Endothelial cell of umbilical vein (primary cell): ENCODE results near the gene ATP1B1. TPM values are rescaled to one million over a fixed set of nuclear protein-coding genes. Genes with fewer than 3 reads are reported as not detected.

Experiments used
- BruUV-seq: library from RNA; stranded (reverse); fragments of 400-500 nt; replicated peaks from 2 replicates; lab custom pipeline; 2021; lab: Mats Ljungman, UMichigan
- CTCF ChIA-PET: fragments of 300-600, 350-600 bp; sonication (Branson Sonifier 250); formaldehyde crosslinking; loops from one replicate; lab custom pipeline; 2021; ENCODE audit warnings: antibody characterized with exemption, inconsistent platforms; lab: Charles Lee
- POLR2A ChIA-PET: fragments of 300-600, 350-600 bp; sonication (Branson Sonifier 250); formaldehyde crosslinking; loops from one replicate; lab custom pipeline; 2021; ENCODE audit warnings: antibody characterized with exemption, inconsistent platforms; lab: Charles Lee
- DNase-seq: peaks from one replicate; pipeline ENCODE4 v3.0.0-alpha.2; 2011; ENCODE audit warnings: low read depth, low spot score
- FAIRE-seq: peaks from 2 replicates; lab custom pipeline; 2011; peaks lifted over from hg19 to GRCh38; lab: Jason Lieb, UNC
- H2AFZ ChIP-seq: 2 replicates; pipeline ENCODE4 v1.6.0; 2012; ENCODE audit warnings: low read depth, low read length, control low read depth, inconsistent platforms
- H3K27ac ChIP-seq: 2 replicates; pipeline ENCODE4 v1.5.1; 2011; ENCODE audit warnings: low read depth, mild to moderate bottlenecking, control low read depth, low read length, moderate library complexity; ENCODE audit not compliant: insufficient read depth
- H3K27me3 ChIP-seq, 2 experiments: 2 replicates each; pipeline versions ENCODE4 v1.6.0 to v1.6.1; 2011; ENCODE audit warnings: low read length in 2 of 2, mixed read lengths in 1 of 2; ENCODE audit not compliant: control insufficient read depth in 2 of 2, insufficient read depth in 2 of 2
- H3K36me3 ChIP-seq, 2 experiments: 2 replicates in 1 of 2; 3 replicates in 1 of 2; pipeline ENCODE4 v1.5.1; 2011; ENCODE audit warnings: low read length in 2 of 2, mild to moderate bottlenecking in 1 of 2, moderate library complexity in 1 of 2; ENCODE audit not compliant: control insufficient read depth in 2 of 2, insufficient read depth in 2 of 2; ENCODE audit errors: extremely low read depth in 1 of 2
- H3K4me1 ChIP-seq: 3 replicates; pipeline ENCODE4 v1.5.1; 2011; ENCODE audit warnings: mild to moderate bottlenecking, low read length; ENCODE audit not compliant: control insufficient read depth, insufficient read depth; ENCODE audit errors: extremely low read depth
- H3K4me2 ChIP-seq: 2 replicates; pipeline ENCODE4 v1.6.1; 2011; ENCODE audit warnings: low read length, control low read depth, mixed read lengths; ENCODE audit not compliant: insufficient read depth
- H3K4me3 ChIP-seq, 3 experiments: fragments of 200-600 bp in 1 of 3; sonication (generic), shearing (Covaris generic) in 1 of 3; replicated peaks in 1 of 3; 2 replicates each; pipeline ENCODE4 v1.5.1; 2011 to 2016; ENCODE audit warnings: control low read depth in 3 of 3, low read length in 3 of 3, mild to moderate bottlenecking in 2 of 3, inconsistent platforms in 1 of 3, low read depth in 1 of 3, moderate library complexity in 1 of 3; ENCODE audit not compliant: insufficient read depth in 1 of 3
- H3K79me2 ChIP-seq: 2 replicates; pipeline ENCODE4 v1.6.0; 2012; ENCODE audit warnings: low read length, inconsistent platforms; ENCODE audit not compliant: control insufficient read depth, insufficient read depth
- H3K9ac ChIP-seq: replicated peaks from 2 replicates; pipeline ENCODE3; 2011; ENCODE audit warnings: low read length, control low read depth; ENCODE audit not compliant: insufficient read depth; ENCODE audit errors: extremely low read depth
- H3K9me1 ChIP-seq: replicated peaks from 3 replicates; pipeline ENCODE4 v1.6.0; 2011; ENCODE audit warnings: mild to moderate bottlenecking, low read length; ENCODE audit not compliant: control insufficient read depth, insufficient read depth; ENCODE audit errors: extremely low read depth
- H3K9me3 ChIP-seq: replicated peaks from 2 replicates; pipeline ENCODE4 v1.5.1; 2012; ENCODE audit warnings: low read length, inconsistent platforms; ENCODE audit not compliant: control insufficient read depth, insufficient read depth
- H4K20me1 ChIP-seq: replicated peaks from 2 replicates; pipeline ENCODE3; 2011; ENCODE audit warnings: mild to moderate bottlenecking, low read length; ENCODE audit not compliant: control insufficient read depth, insufficient read depth; ENCODE audit errors: extremely low read depth
- CTCF ChIP-seq, 2 donors: IDR thresholded peaks; 1 replicate in 1 of 2; 2 replicates in 1 of 2; pipeline ENCODE4 v1.5.1; 2011; ENCODE audit warnings: low read length in 2 of 2, mild to moderate bottlenecking in 2 of 2, moderate library complexity in 2 of 2, control low read depth in 1 of 2, inconsistent platforms in 1 of 2, low read depth in 1 of 2; ENCODE audit not compliant: insufficient read depth in 1 of 2; ENCODE audit errors: extremely low read depth in 1 of 2
- EZH2 ChIP-seq: IDR thresholded peaks from 2 replicates; pipeline ENCODE4 v1.6.1; 2012; ENCODE audit warnings: borderline replicate concordance, low read depth, mild to moderate bottlenecking, moderate library complexity, low read length, inconsistent platforms; ENCODE audit not compliant: severe bottlenecking
- FOS ChIP-seq: IDR thresholded peaks from 2 replicates; pipeline ENCODE4 v1.6.1; 2011; ENCODE audit warnings: mild to moderate bottlenecking, low read length, moderate library complexity, borderline replicate concordance; ENCODE audit not compliant: insufficient read depth
- GATA2 ChIP-seq: IDR thresholded peaks from 2 replicates; pipeline ENCODE4 v1.7.0; 2011; ENCODE audit warnings: low read depth, mild to moderate bottlenecking, moderate library complexity, mixed read lengths, low read length; ENCODE audit not compliant: insufficient read length, insufficient read depth
- JUN ChIP-seq: IDR thresholded peaks from 2 replicates; pipeline ENCODE4 v1.6.1; 2011; ENCODE audit warnings: borderline replicate concordance, low read depth; ENCODE audit not compliant: insufficient read length, insufficient read depth
- MAX ChIP-seq: IDR thresholded peaks from 2 replicates; pipeline ENCODE4 v1.6.1; 2011; ENCODE audit not compliant: insufficient read depth, insufficient read length
- MYC ChIP-seq: IDR thresholded peaks from one replicate; pipeline ENCODE4 v1.6.1; 2011; ENCODE audit warnings: mild to moderate bottlenecking, low read depth, low read length
- POLR2A ChIP-seq: IDR thresholded peaks from 2 replicates; pipeline ENCODE4 v1.6.1; 2012; ENCODE audit warnings: low read depth, mild to moderate bottlenecking, control low read depth, low read length
- POLR2AphosphoS5 ChIP-seq: IDR thresholded peaks from 2 replicates; pipeline ENCODE4 v1.6.1; 2012; ENCODE audit warnings: low read depth, mild to moderate bottlenecking, control low read depth, low read length, moderate library complexity; ENCODE audit not compliant: insufficient read depth
- dilution Hi-C: fragments of 300-500 bp; cut with MboI; formaldehyde crosslinking; loops from one replicate; pipeline ENCODE4 v1.15.0; 2019; ENCODE audit warnings: low sequenced_read_pairs; ENCODE audit not compliant: extremely low pct_ligation_motif_present
- intact Hi-C: fragments of 100-400 bp; cut with micrococcal nuclease; formaldehyde crosslinking; loops from one replicate; pipeline ENCODE4 v1.10.0; 2022
- polyA plus RNA-seq, 4 experiments: library from polyadenylated mRNA; depleted of rRNA in 3 of 4; stranded (reverse) in 3 of 4; unstranded in 1 of 4; fragments of >200 nt; gene quantifications; 2 replicates each; pipeline versions ENCODE4 v1.2.1 to v1.2.3, GENCODE V29; 2011 to 2012; ENCODE audit warnings: missing spikeins in 1 of 4
- total RNA-seq: library from RNA; stranded (reverse); gene quantifications from 2 replicates; pipeline ENCODE4 v1.2.3, GENCODE V29; 2021

Gene ATP1B1
- total and polyA plus RNA-seq, 2 donors (not counting 3 experiments of a cell fraction or from before 2014, with no cell fraction given) = 14.3 to 56.1 TPM

GRCh38 chr1:169099561-169099960, 6.9 kb upstream of the ATP1B1 start:
- DNase-seq (no peak), FAIRE-seq (no peak)
- Histone ChIP-seq H2AFZ (no peak overlapping the region), H3K9me3 (no peaks in the 10 kb centered on the region), H3K4me1 (no peaks in the 10 kb centered on the region), H3K27ac (no peak overlapping the region), H3K4me2 (no peak overlapping the region), H3K9me1 (no peaks in the 10 kb centered on the region), H3K79me2 (no peaks in the 10 kb centered on the region), H4K20me1 (no peaks in the 10 kb centered on the region), H3K4me3 (no peak overlapping the region), H3K9ac (no peak overlapping the region), H3K36me3 (no peaks in the 10 kb centered on the region), H3K27me3 (peaks cover 0 to 3% of the 10 kb centered on the region in 2 experiments)
- no TSS peak for BruUV-seq
- TF ChIP-seq MAX = no peak
- TF ChIP-seq EZH2 = no peak
- no peak for TF ChIP-seq POLR2AphosphoS5
- TF ChIP-seq FOS = no peak
- TF ChIP-seq JUN = no peak
- no peak for TF ChIP-seq MYC
- no peak for TF ChIP-seq POLR2A
- TF ChIP-seq CTCF (IDR thresholded peaks at IDR 0.05; ENCODE audit: extremely low read depth in 1 of 2, insufficient read depth in 1 of 2, low read depth in 1 of 2, low read length in 2 of 2) = no peak
- no peak for TF ChIP-seq GATA2
- CTCF ChIA-PET = interaction anchor here (1.4 kb wide), 1 partner anchor 13 kb away, joined by 3 read pairs; no protein-coding TSS in a partner anchor
- intact Hi-C loops = no loop called here
- dilution Hi-C loops = no loop called here
- POLR2A ChIA-PET = no interaction called here
